ENCODE measurements around the gene MAST4.
A peak's percentile ranks its signal among the peaks of the same experiment; 100 is the strongest.

Gene MAST4

GRCh38 chr5:66923457-66923856 lies 327.3 kb downstream of the MAST4 start:
- no peak for DNase-seq

- no peak for DNase-seq
Observed at GRCh38 chr5:66923922-66924321, 327.7 kb downstream of the MAST4 start.

GRCh38 chr5:66927140-66927539 lies 330.9 kb downstream of the MAST4 start:
- DNase-seq: no peak

- DNase-seq: no peak
Observed at GRCh38 chr5:66929281-66929680, 333.1 kb downstream of the MAST4 start.

- DNase-seq: no peak
Observed at GRCh38 chr5:66929995-66930394, 333.8 kb downstream of the MAST4 start.

- DNase-seq: no peak
Observed at GRCh38 chr5:66931651-66932050, 335.5 kb downstream of the MAST4 start.

- DNase-seq: no peak
Observed at GRCh38 chr5:66932457-66932856, 336.3 kb downstream of the MAST4 start.

GRCh38 chr5:66933066-66933465 lies 336.9 kb downstream of the MAST4 start:
- no peak for DNase-seq

GRCh38 chr5:66939094-66939493 lies 342.9 kb downstream of the MAST4 start:
- no peak for DNase-seq

GRCh38 chr5:66945389-66946349 lies 349.5 kb downstream of the MAST4 start:
- DNase-seq: peak; percentile 51

GRCh38 chr5:66947458-66947857 lies 351.3 kb downstream of the MAST4 start:
- no peak for DNase-seq

GRCh38 chr5:66949066-66949465 lies 352.9 kb downstream of the MAST4 start:
- DNase-seq: peak; percentile 11

- no peak for DNase-seq
Observed at GRCh38 chr5:66952153-66952552, 356.0 kb downstream of the MAST4 start.

- no peak for DNase-seq
Observed at GRCh38 chr5:66956439-66956838, 360.2 kb downstream of the MAST4 start.

GRCh38 chr5:66958201-66958979 lies 362.2 kb downstream of the MAST4 start:
- peak; percentile 52 for DNase-seq

GRCh38 chr5:66958980-66959641 lies 362.9 kb downstream of the MAST4 start:
- DNase-seq: peak; percentile 80

GRCh38 chr5:66959653-66960052 lies 363.5 kb downstream of the MAST4 start:
- DNase-seq: peak; percentile 65

GRCh38 chr5:66960369-66961137 lies 364.4 kb downstream of the MAST4 start:
- DNase-seq: peak; percentile 70

GRCh38 chr5:66963559-66963971 lies 367.4 kb downstream of the MAST4 start:
- DNase-seq: no peak

- DNase-seq: peak; percentile 29
Observed at GRCh38 chr5:66966439-66966838, 370.2 kb downstream of the MAST4 start.

GRCh38 chr5:66967102-66967501 lies 370.9 kb downstream of the MAST4 start:
- DNase-seq: no peak

GRCh38 chr5:66967826-66968262 lies 371.7 kb downstream of the MAST4 start:
- DNase-seq: peak; percentile 21
